GM12874 (cell line): ENCODE results near the gene MGMT.

Experiments used
- CTCF ChIP-seq: IDR thresholded peaks from 2 replicates; pipeline ENCODE4 v1.5.1; 2011; ENCODE audit warnings: low read depth, mild to moderate bottlenecking, control low read depth, low read length, moderate library complexity; ENCODE audit not compliant: insufficient read depth

The MGMT gene

DNA sequence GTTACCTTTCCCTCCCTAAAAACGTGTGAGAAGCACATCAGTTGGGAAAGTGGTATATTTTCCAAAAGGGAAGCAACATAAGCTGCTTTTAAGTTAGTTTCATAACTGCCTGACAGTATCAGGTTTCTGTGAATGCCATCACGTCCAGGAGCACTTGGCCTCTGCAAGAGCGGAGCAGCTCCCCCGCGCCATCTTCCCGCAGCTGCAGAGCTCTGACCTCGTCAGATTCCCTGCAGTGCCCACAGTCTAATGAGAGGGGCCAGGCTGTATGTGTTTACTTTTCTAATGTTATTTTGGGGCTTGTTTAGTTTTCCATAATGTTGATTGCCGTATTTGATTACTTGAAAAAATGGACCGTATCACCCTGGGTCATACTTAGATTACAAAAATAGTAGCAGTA, 74.2 kb downstream of the MGMT start:
- no peak for TF ChIP-seq CTCF

DNA sequence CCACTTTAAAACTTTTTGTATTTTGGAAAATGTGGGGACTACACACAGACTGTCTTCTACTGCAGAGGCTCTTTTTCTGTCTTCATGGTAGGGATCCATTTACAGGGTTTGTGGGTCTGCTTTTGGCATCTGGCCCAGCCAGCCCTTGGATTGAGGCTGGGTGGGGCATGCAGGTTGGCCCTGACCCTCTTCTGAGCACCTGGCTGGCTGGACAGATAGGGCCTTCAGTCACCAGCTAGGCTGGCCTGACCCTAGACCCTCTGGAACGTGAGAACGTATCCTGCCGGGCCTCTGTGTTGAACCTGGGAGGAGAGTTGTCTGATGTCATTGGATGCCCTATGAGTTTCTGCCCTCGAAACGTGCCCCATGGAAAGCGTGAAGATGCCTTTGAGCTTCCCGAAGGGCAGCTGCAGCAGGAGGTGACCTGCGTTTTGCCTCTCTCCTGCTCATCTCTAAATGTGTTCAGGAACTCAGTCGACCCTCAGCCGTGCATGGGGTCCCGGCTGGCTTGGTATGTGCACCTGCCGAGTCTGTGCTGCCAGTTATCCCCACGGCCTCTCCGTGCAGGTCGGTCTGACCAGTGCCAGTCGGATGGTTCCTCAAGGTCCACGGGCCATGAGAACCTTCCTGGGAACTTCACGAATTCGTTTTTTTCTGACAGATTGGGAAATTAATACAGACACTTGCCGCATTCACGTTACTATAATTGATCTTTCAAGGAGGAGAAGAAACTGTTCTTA, 74.9 kb downstream of the MGMT start:
- no peak for TF ChIP-seq CTCF

DNA sequence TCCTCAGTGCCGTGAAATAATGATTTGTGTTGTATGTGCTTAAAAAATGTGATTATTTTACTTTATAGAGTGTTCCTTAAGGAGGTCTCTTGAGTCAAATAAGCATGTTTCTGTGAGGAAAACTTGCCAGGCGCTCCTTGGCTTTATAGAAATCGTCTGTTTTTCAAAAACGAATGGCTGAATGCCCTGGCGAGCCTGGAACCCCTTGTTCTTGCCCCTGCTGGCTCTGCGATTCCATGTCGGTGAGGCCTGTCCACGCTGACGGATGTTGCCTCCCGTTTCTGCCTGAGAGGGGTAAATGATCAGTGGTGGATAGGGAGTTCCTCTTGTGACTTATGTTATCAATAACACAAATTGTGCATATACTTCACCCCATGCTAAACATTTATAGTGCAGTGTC, 75.5 kb downstream of the MGMT start:
- no peak for TF ChIP-seq CTCF

- TF ChIP-seq CTCF = no peak
Measured at GRCh38 chr10:129544205-129545202, 77.5 kb downstream of the MGMT start.

DNA sequence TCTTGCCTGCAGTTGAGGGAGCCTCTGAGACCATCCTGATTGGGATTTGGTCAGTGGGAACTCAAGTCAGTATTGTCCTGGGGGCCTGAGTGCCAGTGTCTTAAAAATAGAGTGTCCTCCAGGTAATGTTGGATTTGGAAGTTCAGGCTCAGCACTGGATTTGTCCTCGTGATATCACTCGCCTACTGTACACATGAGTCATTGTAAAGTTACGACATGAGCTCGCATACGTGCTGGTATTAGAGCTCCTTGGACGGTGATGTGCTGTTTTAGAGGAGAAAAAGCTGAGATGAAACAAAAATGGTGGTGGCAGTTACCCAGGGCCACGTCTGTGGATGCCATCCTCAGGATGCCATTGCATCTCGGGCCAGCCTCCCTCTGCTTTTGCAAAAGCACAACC, 78.2 kb downstream of the MGMT start:
- TF ChIP-seq CTCF = no peak

- no peak for TF ChIP-seq CTCF
Measured at GRCh38 chr10:129546106-129546505, 79.1 kb downstream of the MGMT start.

- no peak for TF ChIP-seq CTCF
Measured at GRCh38 chr10:129547608-129548007, 80.6 kb downstream of the MGMT start.
